Upper lobe of right lung (tissue), 1 donor: ENCODE results near the gene MAP4K1. TPM values are rescaled to one million over a fixed set of nuclear protein-coding genes. Genes with fewer than 3 reads are reported as not detected.

ENCODE experiments used
- ATAC-seq: fragments of 200-7000 bp; cut with Tn5 transposase; one replicate; pipeline ENCODE4 v1.9.1; 2020; ENCODE audit warnings: mild to moderate bottlenecking, moderate library complexity
- DNase-seq: peaks from one replicate; pipeline ENCODE4 v3.0.0-alpha.2; 2020
- H3K27ac ChIP-seq: fragments of 200-600 bp; one replicate; pipeline ENCODE4 v1.8.0; 2022
- H3K27me3 ChIP-seq: fragments of 200-600 bp; one replicate; pipeline ENCODE4 v1.8.0; 2022; ENCODE audit warnings: mild to moderate bottlenecking
- H3K36me3 ChIP-seq: fragments of 200-600 bp; one replicate; pipeline ENCODE4 v1.8.0; 2022
- H3K4me1 ChIP-seq: fragments of 200-600 bp; one replicate; pipeline ENCODE4 v1.8.0; 2022
- H3K4me3 ChIP-seq: fragments of 200-600 bp; one replicate; pipeline ENCODE4 v1.8.0; 2022; ENCODE audit warnings: mild to moderate bottlenecking
- H3K9me3 ChIP-seq: fragments of 200-600 bp; one replicate; pipeline ENCODE4 v1.8.0; 2022
- CTCF ChIP-seq: fragments of 200-600 bp; IDR thresholded peaks from one replicate; pipeline ENCODE4 v1.8.0; 2022; ENCODE audit warnings: antibody characterized with exemption
- intact Hi-C: fragments of 100-400 bp; cut with DNase I; formaldehyde crosslinking; loops from one replicate; pipeline ENCODE4 v1.11.0; 2022
- total RNA-seq: library from RNA; stranded (reverse); fragmentation: NEBNext Ultra II Directional; extraction: Animal tissue kit (Norgen Biotek cat#: 25700); gene quantifications from one replicate; pipeline ENCODE4 v1.2.1, GENCODE V29; 2021
- donor health status: DM: no; HTN: yes; CAD: no; lungs with severe emphysema.

MAP4K1 gene
- total RNA-seq, 1 donor from 2014 or later, result 12.1 TPM

GRCh38 chr19:38569368-38569983, 48.3 kb downstream of the MAP4K1 start:
- H3K9me3 ChIP-seq, result no peaks in the 10 kb centered on the region
- no peak for TF ChIP-seq CTCF
- ATAC-seq (no peak), DNase-seq (no peak)
- no peak overlapping the region for H3K27ac ChIP-seq
- intact Hi-C loops, result no loop called here
- H3K36me3 ChIP-seq, result no peaks in the 10 kb centered on the region
- peaks cover 4% of the 10 kb centered on the region for H3K27me3 ChIP-seq
- no peaks in the 10 kb centered on the region for H3K4me1 ChIP-seq
- H3K4me3 ChIP-seq, result no peak overlapping the region

GRCh38 chr19:38565691-38566105, 52.1 kb downstream of the MAP4K1 start:
- no peaks in the 10 kb centered on the region for H3K4me1 ChIP-seq
- H3K4me3 ChIP-seq, result peak overlapping the region; percentile 36
- DNase-seq (no peak), ATAC-seq (no peak)
- H3K27ac ChIP-seq, result no peak overlapping the region
- no peaks in the 10 kb centered on the region for H3K36me3 ChIP-seq
- no peaks in the 10 kb centered on the region for H3K9me3 ChIP-seq
- TF ChIP-seq CTCF, result no peak
- intact Hi-C loops, result no loop called here
- peaks cover 5% of the 10 kb centered on the region for H3K27me3 ChIP-seq

- peaks cover 5% of the 10 kb centered on the region for H3K27me3 ChIP-seq
- H3K27ac ChIP-seq, result no peak overlapping the region
- TF ChIP-seq CTCF, result no peak
- ATAC-seq, result peak; percentile 79
- DNase-seq, result peak; percentile 82
- H3K4me3 ChIP-seq, result peak overlapping the region; percentile 36
- H3K9me3 ChIP-seq, result no peaks in the 10 kb centered on the region
- no peaks in the 10 kb centered on the region for H3K4me1 ChIP-seq
- no peaks in the 10 kb centered on the region for H3K36me3 ChIP-seq
- intact Hi-C loops, result no loop called here
These were observed 52.6 kb downstream of the MAP4K1 start for GRCh38 chr19:38564981-38565690.

DNA sequence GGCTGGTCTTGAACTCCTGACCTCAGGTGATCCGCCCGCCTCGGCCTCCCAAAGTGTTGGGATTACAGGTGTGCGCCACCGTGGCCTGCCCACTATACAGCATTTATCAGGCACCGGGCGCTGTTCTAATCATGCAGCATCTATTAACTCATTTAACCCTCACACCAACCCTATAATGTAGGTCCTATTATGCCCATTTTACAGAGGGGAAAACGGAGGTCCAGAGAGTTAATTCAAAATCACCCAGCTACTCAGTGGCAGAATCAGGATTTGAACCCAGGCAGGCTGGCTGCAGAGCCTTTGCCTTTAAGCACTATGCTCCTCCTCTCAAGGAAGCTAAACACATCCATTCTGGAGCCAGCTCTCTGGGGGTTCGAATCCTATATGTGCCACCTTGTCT, 54.3 kb downstream of the MAP4K1 start:
- Histone ChIP-seq H3K27ac (no peak overlapping the region), H3K27me3 (peaks cover 5% of the 10 kb centered on the region), H3K4me1 (no peaks in the 10 kb centered on the region), H3K4me3 (no peak overlapping the region), H3K9me3 (no peaks in the 10 kb centered on the region), H3K36me3 (no peaks in the 10 kb centered on the region)
- DNase-seq (no peak), ATAC-seq (no peak)
- no peak for TF ChIP-seq CTCF
- intact Hi-C loops, result no loop called here

- intact Hi-C loops, result no loop called here
- H3K4me3 ChIP-seq, result no peak overlapping the region
- no peaks in the 10 kb centered on the region for H3K9me3 ChIP-seq
- H3K27ac ChIP-seq, result no peak overlapping the region
- peaks cover 5% of the 10 kb centered on the region for H3K27me3 ChIP-seq
- DNase-seq, result no peak
- no peak for ATAC-seq
- no peaks in the 10 kb centered on the region for H3K4me1 ChIP-seq
- TF ChIP-seq CTCF, result no peak
- H3K36me3 ChIP-seq, result no peaks in the 10 kb centered on the region
These were observed 55.7 kb downstream of the MAP4K1 start for GRCh38 chr19:38562096-38562495.
